ENCODE measurements around the gene CNGB1. TPM values are rescaled to one million over a fixed set of nuclear protein-coding genes. Genes with fewer than 3 reads are reported as not detected.

Gene CNGB1
- total and polyA plus RNA-seq, 10 donors = 0.02 to 0.12 TPM; not detected in 8

DNA sequence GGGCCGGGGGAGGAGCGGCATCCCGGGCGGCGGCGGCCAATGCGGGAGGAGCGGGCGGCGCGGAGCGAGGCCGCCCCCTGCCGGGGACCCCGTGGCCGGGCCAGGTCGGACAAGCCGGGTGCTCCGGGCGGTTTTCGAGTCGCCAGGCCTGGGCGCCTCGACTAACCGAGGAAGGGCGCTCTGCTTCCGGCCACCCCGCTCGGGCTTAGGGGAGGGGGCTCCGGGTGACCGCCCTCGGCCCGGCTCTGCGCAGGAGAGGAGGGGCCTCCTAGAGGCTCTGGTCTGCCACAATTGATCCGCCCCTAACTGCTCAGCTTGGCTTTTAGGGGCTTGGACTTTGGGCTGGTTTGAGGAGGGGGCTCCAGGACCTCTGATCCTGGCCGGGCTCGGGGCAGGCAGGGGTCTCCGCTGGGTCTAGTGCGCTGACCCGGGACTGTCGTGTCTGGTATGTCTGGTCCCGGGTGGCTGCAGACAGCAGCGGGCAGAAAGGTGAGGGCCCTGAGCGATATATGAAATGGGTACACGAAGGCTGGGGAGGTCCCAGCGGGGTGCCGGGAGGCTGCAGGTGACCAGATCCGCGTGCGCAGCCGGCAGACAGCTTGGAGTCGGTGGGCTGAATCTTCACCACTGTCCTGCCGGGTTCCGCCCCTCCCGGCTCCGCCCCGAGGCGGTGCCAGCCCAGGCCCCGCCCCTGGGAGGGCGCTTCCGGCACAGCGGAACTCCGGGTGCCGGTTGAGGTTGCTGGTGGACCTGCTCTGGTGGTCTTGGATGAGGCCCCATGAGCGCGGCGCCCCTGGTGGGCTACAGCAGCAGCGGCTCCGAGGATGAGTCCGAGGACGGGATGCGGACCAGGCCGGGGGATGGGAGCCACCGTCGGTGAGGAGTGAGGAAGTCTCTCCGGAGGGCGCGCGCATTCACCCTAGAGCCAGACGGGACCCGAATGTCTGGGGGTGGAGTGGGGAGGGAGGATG lies 30.1 kb upstream of the CNGB1 start, which contains the start of gene USB1:
TSS of gene USB1 (plus strand) at position 702 of the 971 bp plus-strand sequence. CDS start at position 779, 77 bp downstream.
- no peaks in the 10 kb centered on the region for H3K27me3 ChIP-seq (replicated peaks in 1 of 7)
- H3K4me3 ChIP-seq = peak within 1 kb of the TSS; percentile 60 to 92 (median 77)
- H3K4me1 ChIP-seq = peaks cover 14 to 87% (median 56%) of the 10 kb centered on the region in 6 donors
- WGBS, 5 donors = 0 to 1% (median 0%) methylated on average over 21 to 81 of the region's 81 CpGs
- H3K27ac ChIP-seq = peak within 1 kb of the TSS; percentile 86 to 98 (median 96)
- DNase-seq = peak; percentile 98
- peaks cover 7 to 58% (median 29%) of the 10 kb centered on the region in 6 donors for H3K36me3 ChIP-seq
- no peaks in the 10 kb centered on the region for H3K9me3 ChIP-seq
- intact Hi-C loops (cut with DNase I; ENCODE audit: low total_unique reads) = loop anchor here (10.0 kb wide), 2 partner anchors 246 to 406 kb away; no protein-coding TSS in a partner anchor
- TF ChIP-seq POLR2AphosphoS5 (IDR thresholded peaks at IDR 0.05) (peak; percentile 89 to 93 (median 91)), POLR2A (IDR thresholded peaks at IDR 0.05) (peak in 2 of 3 donors; percentile 5 to 66)
- TF ChIP-seq, protein P1, sequence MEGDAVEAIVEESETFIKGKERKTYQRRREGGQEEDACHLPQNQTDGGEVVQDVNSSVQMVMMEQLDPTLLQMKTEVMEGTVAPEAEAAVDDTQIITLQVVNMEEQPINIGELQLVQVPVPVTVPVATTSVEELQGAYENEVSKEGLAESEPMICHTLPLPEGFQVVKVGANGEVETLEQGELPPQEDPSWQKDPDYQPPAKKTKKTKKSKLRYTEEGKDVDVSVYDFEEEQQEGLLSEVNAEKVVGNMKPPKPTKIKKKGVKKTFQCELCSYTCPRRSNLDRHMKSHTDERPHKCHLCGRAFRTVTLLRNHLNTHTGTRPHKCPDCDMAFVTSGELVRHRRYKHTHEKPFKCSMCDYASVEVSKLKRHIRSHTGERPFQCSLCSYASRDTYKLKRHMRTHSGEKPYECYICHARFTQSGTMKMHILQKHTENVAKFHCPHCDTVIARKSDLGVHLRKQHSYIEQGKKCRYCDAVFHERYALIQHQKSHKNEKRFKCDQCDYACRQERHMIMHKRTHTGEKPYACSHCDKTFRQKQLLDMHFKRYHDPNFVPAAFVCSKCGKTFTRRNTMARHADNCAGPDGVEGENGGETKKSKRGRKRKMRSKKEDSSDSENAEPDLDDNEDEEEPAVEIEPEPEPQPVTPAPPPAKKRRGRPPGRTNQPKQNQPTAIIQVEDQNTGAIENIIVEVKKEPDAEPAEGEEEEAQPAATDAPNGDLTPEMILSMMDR (IDR thresholded peaks at IDR 0.05 in 8 of 11, conservative IDR thresholded peaks at IDR 0.05 in 3 of 11) = peak; percentile 28 to 87 (median 83)

GRCh38 chr16:57999971-58000705 lies 29.2 kb upstream of the CNGB1 start, which contains the start of gene ZNF319:
TSS of gene ZNF319 (minus strand) at chr16:58000672. CDS start at chr16:57998265, 2,407 bp downstream.
- 0 to 1% (median 0%) methylated on average over 3 to 95 of the region's 95 CpGs for WGBS, 5 donors
- Histone ChIP-seq H3K4me1 (peaks cover 14 to 91% (median 61%) of the 10 kb centered on the region in 6 donors), H3K36me3 (peaks cover 7 to 60% (median 36%) of the 10 kb centered on the region in 6 donors)

DNA sequence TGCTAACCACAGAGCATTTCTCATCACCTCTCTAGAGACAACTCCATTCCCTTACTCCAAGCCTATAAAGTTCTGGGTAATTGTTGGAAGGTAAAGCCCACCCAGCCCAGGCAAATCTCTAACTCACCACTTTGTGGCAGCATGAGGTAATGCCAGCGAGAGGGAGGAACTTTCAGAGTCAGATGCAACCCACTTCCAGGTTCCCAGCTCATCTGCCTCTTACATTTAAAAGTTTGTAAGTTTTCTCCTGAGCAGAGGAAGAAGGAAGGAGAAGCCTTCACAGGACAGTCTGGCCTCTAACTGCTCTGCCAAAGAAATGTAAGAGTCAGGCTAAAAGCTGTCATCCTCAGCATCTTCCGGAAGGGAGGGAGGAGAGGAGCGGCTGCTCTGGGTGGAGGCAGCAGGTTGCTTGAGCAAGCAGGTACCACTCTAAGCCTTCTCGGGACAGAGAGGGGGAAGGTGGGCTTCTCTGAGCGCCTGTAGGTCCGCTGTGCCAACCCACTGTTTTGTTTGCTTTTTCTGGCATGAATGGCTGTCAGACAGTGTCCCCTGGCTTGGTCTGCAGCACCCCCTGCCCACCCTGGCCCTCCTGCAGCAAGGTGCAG lies 28.5 kb upstream of the CNGB1 start:
- Histone ChIP-seq H3K9me3 (no peaks in the 10 kb centered on the region), H3K27ac (peak overlapping the region; percentile 86 to 98 (median 96)), H3K36me3 (peaks cover 7 to 54% (median 36%) of the 10 kb centered on the region in 6 donors), H3K4me1 (peaks cover 18 to 91% (median 62%) of the 10 kb centered on the region in 6 donors), H3K4me3 (peak overlapping the region; percentile 44 to 92 (median 77)), H3K27me3 (replicated peaks in 1 of 7) (no peaks in the 10 kb centered on the region)
- TF ChIP-seq POLR2AphosphoS5 (IDR thresholded peaks at IDR 0.05) = no peak
- TF ChIP-seq POLR2A (IDR thresholded peaks at IDR 0.05) = no peak
- TF ChIP-seq, protein P1 (IDR thresholded peaks at IDR 0.05 in 8 of 11, conservative IDR thresholded peaks at IDR 0.05 in 3 of 11) = peak in 3 of 11 experiments; percentile 23 to 45 (median 28)
- 3 to 8% (median 8%) methylated on average over 6 of the region's 6 CpGs for whole genome bisulfite sequencing, 5 donors
- intact Hi-C loops (cut with DNase I; ENCODE audit: low total_unique reads) = no loop called here
- no peak for DNase-seq

More at GRCh38 chr16:57999971-58000705, 29.2 kb upstream of the CNGB1 start, which contains the start of gene ZNF319:
- TF ChIP-seq POLR2AphosphoS5 (IDR thresholded peaks at IDR 0.05) (peak in 2 of 3 donors; percentile 19 to 64), POLR2A (IDR thresholded peaks at IDR 0.05) (no peak)
- intact Hi-C loops (cut with DNase I; ENCODE audit: low total_unique reads) = loop anchor here (10.0 kb wide), 2 partner anchors 245 to 405 kb away; no protein-coding TSS in a partner anchor
- H3K27me3 ChIP-seq (replicated peaks in 1 of 7) = no peaks in the 10 kb centered on the region
- H3K4me3 ChIP-seq = peak within 1 kb of the TSS; percentile 60 to 92 (median 77)
- DNase-seq = peak; percentile 89
- H3K9me3 ChIP-seq = no peaks in the 10 kb centered on the region
- peak within 1 kb of the TSS; percentile 86 to 98 (median 96) for H3K27ac ChIP-seq

DNA sequence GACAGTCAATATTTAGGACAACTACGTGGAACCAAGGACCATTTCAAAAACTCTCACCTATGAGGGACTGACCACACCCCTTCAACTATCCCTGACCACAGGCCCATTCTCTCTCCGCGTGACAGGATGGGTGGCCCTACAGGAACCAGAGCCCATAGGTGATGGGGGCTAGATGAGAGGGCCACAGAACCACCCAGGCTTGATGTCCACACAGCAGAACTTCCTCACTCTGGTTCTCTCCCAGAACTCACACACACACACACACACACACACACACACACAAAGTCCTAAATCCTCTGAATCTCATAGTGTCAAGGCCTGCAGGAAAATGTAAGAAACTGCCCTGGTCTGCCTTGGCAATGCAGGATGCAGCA lies 28.1 kb upstream of the CNGB1 start:
- intact Hi-C loops (cut with DNase I; ENCODE audit: low total_unique reads) = no loop called here
- peak; percentile 79 for DNase-seq

More for the DNA sequence above, 28.1 kb upstream of the CNGB1 start:
- Histone ChIP-seq H3K4me1 (peaks cover 21 to 93% (median 67%) of the 10 kb centered on the region in 6 donors), H3K27ac (peak overlapping the region; percentile 19 to 98 (median 96)), H3K4me3 (peak overlapping the region in 5 of 8 donors; percentile 67 to 88 (median 77)), H3K27me3 (replicated peaks in 1 of 7) (no peaks in the 10 kb centered on the region), H3K9me3 (no peaks in the 10 kb centered on the region), H3K36me3 (peaks cover 7 to 54% (median 36%) of the 10 kb centered on the region in 6 donors)
- TF ChIP-seq POLR2A (IDR thresholded peaks at IDR 0.05) = no peak
- TF ChIP-seq, protein P1 (IDR thresholded peaks at IDR 0.05 in 8 of 11, conservative IDR thresholded peaks at IDR 0.05 in 3 of 11) = no peak
- no peak for TF ChIP-seq POLR2AphosphoS5 (IDR thresholded peaks at IDR 0.05)
- WGBS, 5 donors = 43 to 80% (median 57%) methylated on average over 3 of the region's 3 CpGs
